ENCODE results near the gene ACTR6. TPM values are rescaled to one million over a fixed set of nuclear protein-coding genes. Genes with fewer than 3 reads are reported as not detected.

ACTR6 gene
- total and polyA plus RNA-seq, 2 donors (not counting 3 experiments of a cell fraction or from before 2014, with no cell fraction given) = 7.5 to 23.2 TPM

DNA sequence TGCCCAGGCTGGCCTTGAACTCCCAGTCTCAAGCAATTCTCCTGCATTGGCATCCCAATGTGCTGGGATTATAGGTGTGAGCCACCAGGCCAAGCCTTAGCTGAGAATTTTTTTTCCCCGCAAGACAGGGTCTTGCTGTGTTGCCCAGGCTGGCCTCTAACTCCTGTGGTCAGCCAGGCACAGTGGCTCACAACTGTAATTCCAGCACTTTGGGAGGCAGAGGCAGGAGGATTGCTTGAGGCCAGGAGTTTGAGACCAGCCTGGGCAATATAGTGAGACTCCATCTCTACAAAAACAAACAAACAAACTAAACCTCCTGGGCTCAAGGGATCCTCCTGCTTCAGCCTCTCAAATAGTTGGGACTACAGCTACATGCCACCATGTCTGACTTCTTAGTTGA lies 39.0 kb downstream of the ACTR6 start:
- no peak overlapping the region for H3K4me3 ChIP-seq (replicated peaks in 1 of 3; ENCODE audit: insufficient read depth in 1 of 3, low read depth in 1 of 3, low read length in 3 of 3)
- no peak for FAIRE-seq

DNA sequence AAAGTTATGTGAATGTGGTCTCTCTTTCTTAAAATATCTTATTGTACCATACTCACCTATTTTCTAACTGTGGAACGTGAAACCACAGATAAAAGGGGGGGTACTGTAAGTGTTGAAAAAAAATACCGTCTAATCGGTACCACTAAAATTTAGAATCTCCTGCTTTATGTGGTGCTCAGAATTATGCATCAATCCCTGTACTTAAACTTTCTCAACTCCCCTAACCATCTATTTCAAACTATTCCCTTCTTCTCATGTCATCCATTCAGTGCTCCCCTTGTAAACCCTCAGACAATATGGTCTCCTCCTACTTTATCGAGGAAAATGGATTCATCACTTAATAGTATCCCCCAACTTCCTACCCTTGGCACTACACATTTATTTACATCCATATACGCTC lies 42.5 kb downstream of the ACTR6 start:
- no peaks in the 10 kb centered on the region for H3K27me3 ChIP-seq (ENCODE audit: control insufficient read depth in 2 of 2, insufficient read depth in 2 of 2, low read length in 2 of 2)
- no peaks in the 10 kb centered on the region for H3K36me3 ChIP-seq (ENCODE audit: control insufficient read depth in 2 of 2, extremely low read depth in 1 of 2, insufficient read depth in 2 of 2, low read length in 2 of 2)
- intact Hi-C loops (cut with micrococcal nuclease) = no loop called here
- no peaks in the 10 kb centered on the region for H3K9me1 ChIP-seq (replicated peaks; ENCODE audit: control insufficient read depth, extremely low read depth, insufficient read depth, low read length)
- TF ChIP-seq EZH2 (IDR thresholded peaks at IDR 0.05; ENCODE audit: borderline replicate concordance, low read depth, low read length, severe bottlenecking) = no peak
- no peak for TF ChIP-seq POLR2A (IDR thresholded peaks at IDR 0.05; ENCODE audit: low read depth, low read length)
- TF ChIP-seq POLR2AphosphoS5 (IDR thresholded peaks at IDR 0.05; ENCODE audit: insufficient read depth, low read depth, low read length) = no peak
- TF ChIP-seq, protein P1, sequence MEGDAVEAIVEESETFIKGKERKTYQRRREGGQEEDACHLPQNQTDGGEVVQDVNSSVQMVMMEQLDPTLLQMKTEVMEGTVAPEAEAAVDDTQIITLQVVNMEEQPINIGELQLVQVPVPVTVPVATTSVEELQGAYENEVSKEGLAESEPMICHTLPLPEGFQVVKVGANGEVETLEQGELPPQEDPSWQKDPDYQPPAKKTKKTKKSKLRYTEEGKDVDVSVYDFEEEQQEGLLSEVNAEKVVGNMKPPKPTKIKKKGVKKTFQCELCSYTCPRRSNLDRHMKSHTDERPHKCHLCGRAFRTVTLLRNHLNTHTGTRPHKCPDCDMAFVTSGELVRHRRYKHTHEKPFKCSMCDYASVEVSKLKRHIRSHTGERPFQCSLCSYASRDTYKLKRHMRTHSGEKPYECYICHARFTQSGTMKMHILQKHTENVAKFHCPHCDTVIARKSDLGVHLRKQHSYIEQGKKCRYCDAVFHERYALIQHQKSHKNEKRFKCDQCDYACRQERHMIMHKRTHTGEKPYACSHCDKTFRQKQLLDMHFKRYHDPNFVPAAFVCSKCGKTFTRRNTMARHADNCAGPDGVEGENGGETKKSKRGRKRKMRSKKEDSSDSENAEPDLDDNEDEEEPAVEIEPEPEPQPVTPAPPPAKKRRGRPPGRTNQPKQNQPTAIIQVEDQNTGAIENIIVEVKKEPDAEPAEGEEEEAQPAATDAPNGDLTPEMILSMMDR (IDR thresholded peaks at IDR 0.05; ENCODE audit: extremely low read depth in 1 of 2, insufficient read depth in 1 of 2, low read depth in 1 of 2, low read length in 2 of 2) = no peak
- TF ChIP-seq MYC (IDR thresholded peaks at IDR 0.05; ENCODE audit: low read depth, low read length) = no peak
- TF ChIP-seq JUN (IDR thresholded peaks at IDR 0.05; ENCODE audit: borderline replicate concordance, insufficient read depth, insufficient read length, low read depth) = no peak
- TF ChIP-seq GATA2 (IDR thresholded peaks at IDR 0.05; ENCODE audit: insufficient read depth, insufficient read length, low read depth, low read length) = no peak
- no peak for TF ChIP-seq FOS (IDR thresholded peaks at IDR 0.05; ENCODE audit: borderline replicate concordance, insufficient read depth, low read length)
- TF ChIP-seq, protein P2, sequence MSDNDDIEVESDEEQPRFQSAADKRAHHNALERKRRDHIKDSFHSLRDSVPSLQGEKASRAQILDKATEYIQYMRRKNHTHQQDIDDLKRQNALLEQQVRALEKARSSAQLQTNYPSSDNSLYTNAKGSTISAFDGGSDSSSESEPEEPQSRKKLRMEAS (IDR thresholded peaks at IDR 0.05; ENCODE audit: insufficient read depth, insufficient read length) = no peak
- H3K4me3 ChIP-seq (replicated peaks in 1 of 3; ENCODE audit: insufficient read depth in 1 of 3, low read depth in 1 of 3, low read length in 3 of 3) = no peak overlapping the region
- POLR2A ChIA-PET = no interaction called here
- H3K4me2 ChIP-seq (ENCODE audit: insufficient read depth, low read length) = no peak overlapping the region
- H3K4me1 ChIP-seq (ENCODE audit: control insufficient read depth, extremely low read depth, insufficient read depth, low read length) = no peaks in the 10 kb centered on the region
- no peaks in the 10 kb centered on the region for H4K20me1 ChIP-seq (replicated peaks; ENCODE audit: control insufficient read depth, extremely low read depth, insufficient read depth, low read length)
- FAIRE-seq (no peak), DNase-seq (ENCODE audit: low read depth, low spot score) (no peak)
- no peaks in the 10 kb centered on the region for H3K79me2 ChIP-seq (ENCODE audit: control insufficient read depth, insufficient read depth, low read length)
- no peak overlapping the region for H3K9ac ChIP-seq (replicated peaks; ENCODE audit: extremely low read depth, insufficient read depth, low read length)
- no peak overlapping the region for H2AFZ ChIP-seq (ENCODE audit: low read depth, low read length)
- no TSS peak for BruUV-seq (replicated peaks)
- CTCF ChIA-PET = interaction anchor here (1.5 kb wide), 1 partner anchor 162 kb away, joined by 5 read pairs; no protein-coding TSS in a partner anchor
- no peak overlapping the region for H3K27ac ChIP-seq (ENCODE audit: insufficient read depth, low read depth, low read length)
- no peaks in the 10 kb centered on the region for H3K9me3 ChIP-seq (replicated peaks; ENCODE audit: control insufficient read depth, insufficient read depth, low read length)
- dilution Hi-C loops (cut with MboI; ENCODE audit: extremely low pct_ligation_motif_present, low sequenced_read_pairs) = no loop called here

More for the DNA sequence above, 39.0 kb downstream of the ACTR6 start:
- Histone ChIP-seq H3K27me3 (ENCODE audit: control insufficient read depth in 2 of 2, insufficient read depth in 2 of 2, low read length in 2 of 2) (no peaks in the 10 kb centered on the region), H3K4me1 (ENCODE audit: control insufficient read depth, extremely low read depth, insufficient read depth, low read length) (no peaks in the 10 kb centered on the region), H3K9me1 (replicated peaks; ENCODE audit: control insufficient read depth, extremely low read depth, insufficient read depth, low read length) (no peaks in the 10 kb centered on the region), H3K9ac (replicated peaks; ENCODE audit: extremely low read depth, insufficient read depth, low read length) (no peak overlapping the region), H3K36me3 (ENCODE audit: control insufficient read depth in 2 of 2, extremely low read depth in 1 of 2, insufficient read depth in 2 of 2, low read length in 2 of 2) (no peaks in the 10 kb centered on the region), H3K4me2 (ENCODE audit: insufficient read depth, low read length) (no peak overlapping the region), H3K27ac (ENCODE audit: insufficient read depth, low read depth, low read length) (no peak overlapping the region), H3K79me2 (ENCODE audit: control insufficient read depth, insufficient read depth, low read length) (no peaks in the 10 kb centered on the region), H4K20me1 (replicated peaks; ENCODE audit: control insufficient read depth, extremely low read depth, insufficient read depth, low read length) (no peaks in the 10 kb centered on the region), H3K9me3 (replicated peaks; ENCODE audit: control insufficient read depth, insufficient read depth, low read length) (no peaks in the 10 kb centered on the region), H2AFZ (ENCODE audit: low read depth, low read length) (no peak overlapping the region)
- TF ChIP-seq, protein P2 (IDR thresholded peaks at IDR 0.05; ENCODE audit: insufficient read depth, insufficient read length) = no peak
- BruUV-seq (replicated peaks) = no TSS peak
- ChIA-PET CTCF (no interaction called here), POLR2A (no interaction called here)
- no peak for DNase-seq (ENCODE audit: low read depth, low spot score)
- dilution Hi-C loops (cut with MboI; ENCODE audit: extremely low pct_ligation_motif_present, low sequenced_read_pairs) (no loop called here), intact Hi-C loops (cut with micrococcal nuclease) (loop anchor here (10.0 kb wide), 1 partner anchor 425 kb away; no protein-coding TSS in a partner anchor)

Data from endothelial cell of umbilical vein (primary cell).